MG63 (cell line): ENCODE data around the gene PECR. TPM values are rescaled to one million over a fixed set of nuclear protein-coding genes. Genes with fewer than 3 reads are reported as not detected.
A peak's percentile ranks its signal among the peaks of the same experiment; 100 is the strongest.

Source experiments
- DNase-seq: peaks from one replicate; pipeline ENCODE4 v3.0.0-alpha.2; 2020
- H3K27me3 ChIP-seq: fragments of 250-450 bp; sonication (Bioruptor Pico); 2 replicates; pipeline ENCODE4 v1.5.1; 2020; ENCODE audit warnings: mild to moderate bottlenecking, moderate library complexity
- H3K36me3 ChIP-seq: fragments of 250-450 bp; sonication (Bioruptor Pico); 2 replicates; pipeline ENCODE4 v1.5.1; 2020; ENCODE audit warnings: mild to moderate bottlenecking, moderate library complexity
- H3K4me3 ChIP-seq: fragments of 250-450 bp; sonication (Bioruptor Pico); 2 replicates; pipeline ENCODE4 v1.5.1; 2020; ENCODE audit warnings: mild to moderate bottlenecking, moderate library complexity
- H3K9me3 ChIP-seq: fragments of 250-450 bp; sonication (Bioruptor Pico); 2 replicates; pipeline ENCODE4 v1.5.1; 2020; ENCODE audit warnings: mild to moderate bottlenecking, moderate library complexity
- total RNA-seq: library from RNA; depleted of rRNA; stranded (reverse); fragments of >200 nt; shearing (Covaris generic); gene quantifications from 2 replicates; pipeline ENCODE4 v1.2.3, GENCODE V29; 2014; ENCODE audit warnings: low replicate concordance; rRNA removed

The PECR gene
- total RNA-seq: 15.9 and 19.3 TPM in 2 replicates

DNA sequence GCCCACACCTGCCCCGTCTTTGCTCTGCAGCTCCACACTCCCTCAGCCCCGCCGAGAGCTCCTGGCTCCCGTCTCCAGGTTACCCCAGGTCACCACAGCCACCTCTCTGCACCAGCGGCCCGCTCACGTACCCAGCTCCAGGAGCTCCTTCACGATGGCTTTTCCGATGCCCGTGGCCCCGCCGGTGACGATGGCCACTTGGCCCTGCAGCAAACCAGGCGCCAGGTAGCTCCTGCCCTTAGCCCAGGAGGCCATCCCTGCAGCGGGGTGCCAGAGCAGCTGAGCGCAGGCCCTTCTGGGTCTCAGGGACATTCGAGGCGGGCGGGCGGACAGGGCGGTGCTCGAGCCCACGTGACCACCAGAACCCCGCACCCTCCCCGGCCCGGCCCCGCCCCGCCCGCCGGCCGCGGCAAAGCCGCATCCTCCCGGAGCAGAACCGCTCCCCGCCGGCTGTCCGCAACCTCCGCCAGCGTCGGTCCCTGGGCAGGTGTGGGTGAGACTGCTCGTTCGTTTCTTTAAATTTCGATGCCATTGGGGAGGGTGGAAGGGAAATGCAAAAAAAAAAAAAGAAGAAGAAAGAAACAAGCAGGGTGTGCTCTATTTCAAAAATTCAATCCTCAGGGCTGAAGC lies at the start of gene PECR, which contains the start of gene TMEM169:
PECR (minus strand) TSS at position 323 of the 630 bp plus-strand sequence; CDS start at position 255, 68 bp downstream.
TMEM169 (plus strand) TSS at position 433 of the 630 bp plus-strand sequence. CDS start 14,045 bp downstream, outside the sequence.
- peak; percentile 71 for DNase-seq
- H3K27me3 ChIP-seq: no peaks in the 10 kb centered on the region

DNA sequence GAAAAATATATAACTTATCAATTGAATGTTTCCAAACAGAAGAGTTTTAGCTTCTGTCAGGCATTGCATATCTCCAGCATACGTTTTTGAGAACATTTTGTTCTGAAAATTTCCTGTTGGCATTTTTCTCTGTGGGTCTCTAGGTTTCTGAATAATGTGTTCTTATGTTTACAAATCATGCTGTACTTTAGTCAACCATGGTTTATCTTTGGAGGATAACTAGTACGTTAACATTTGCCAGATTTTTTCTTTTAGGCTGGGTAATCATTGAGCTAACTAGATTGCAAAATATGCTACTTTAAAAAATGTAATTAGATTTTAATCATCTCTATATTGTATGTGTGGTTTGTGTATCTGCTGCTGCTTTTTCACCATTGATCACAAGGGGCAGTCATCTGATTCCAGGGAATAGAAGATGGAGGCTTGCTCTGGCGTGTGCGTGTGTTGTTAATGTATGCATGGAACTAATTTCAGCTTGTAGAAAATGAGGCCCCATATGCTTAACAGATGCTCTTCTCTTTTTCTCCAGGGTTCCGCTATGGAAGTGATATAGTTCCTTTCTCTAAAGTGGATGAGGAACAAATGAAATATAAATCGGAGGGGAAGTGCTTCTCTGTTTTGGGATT lies 48.9 kb upstream of the PECR start:
- peaks cover 98% of the 10 kb centered on the region for H3K36me3 ChIP-seq

More for the DNA sequence above, at the start of gene PECR, which contains the start of gene TMEM169:
- H3K4me3 ChIP-seq: peak within 1 kb of the TSS; percentile 62
- H3K36me3 ChIP-seq: no peaks in the 10 kb centered on the region
- no peaks in the 10 kb centered on the region for H3K9me3 ChIP-seq

DNA sequence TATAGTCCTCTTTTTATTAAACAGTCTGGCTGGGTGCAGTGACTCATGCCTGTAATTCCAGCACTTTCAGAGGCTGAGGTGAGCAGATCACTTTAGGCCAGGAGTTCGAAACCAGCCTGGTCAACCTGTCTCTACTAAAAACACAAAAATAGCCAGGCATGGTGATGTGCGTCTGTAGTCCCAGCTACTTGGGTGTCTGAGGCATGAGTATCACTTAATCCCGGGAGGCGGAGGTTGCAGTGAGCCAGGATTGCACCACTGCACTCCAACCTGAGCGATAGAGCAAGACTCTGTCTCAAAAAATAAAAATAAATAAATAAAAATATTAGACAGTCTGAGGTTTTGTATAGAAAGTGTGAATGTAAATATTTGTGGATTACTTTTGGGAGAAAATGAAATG lies 45.3 kb upstream of the PECR start:
- no peak for DNase-seq
- Histone ChIP-seq H3K36me3 (peaks cover 97% of the 10 kb centered on the region), H3K4me3 (no peak overlapping the region), H3K27me3 (no peaks in the 10 kb centered on the region), H3K9me3 (no peaks in the 10 kb centered on the region)

More for the DNA sequence above, 48.9 kb upstream of the PECR start:
- Histone ChIP-seq H3K9me3 (no peaks in the 10 kb centered on the region), H3K27me3 (no peaks in the 10 kb centered on the region), H3K4me3 (no peak overlapping the region)
- DNase-seq: no peak

DNA sequence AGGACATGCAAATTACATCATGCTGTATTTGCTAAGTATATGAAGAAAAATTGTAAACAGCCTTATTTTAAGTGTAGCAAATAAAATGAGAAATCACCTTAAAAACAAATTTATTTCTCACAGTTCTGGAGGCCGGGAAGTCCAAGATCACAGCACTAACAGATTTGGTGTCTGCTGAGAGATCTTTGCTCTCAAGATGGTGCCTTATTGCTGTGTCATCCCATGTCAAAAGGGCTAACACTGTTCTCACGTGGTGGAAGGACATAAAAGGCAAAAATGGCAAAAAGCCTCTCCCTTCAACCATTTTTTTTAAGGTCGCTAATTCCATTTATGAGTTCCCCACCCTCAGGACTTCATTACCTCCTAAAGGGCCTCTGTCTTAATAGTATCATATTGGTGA lies 39.6 kb upstream of the PECR start:
- Histone ChIP-seq H3K9me3 (no peaks in the 10 kb centered on the region), H3K27me3 (no peaks in the 10 kb centered on the region), H3K4me3 (no peak overlapping the region), H3K36me3 (peaks cover 97% of the 10 kb centered on the region)
- no peak for DNase-seq

DNA sequence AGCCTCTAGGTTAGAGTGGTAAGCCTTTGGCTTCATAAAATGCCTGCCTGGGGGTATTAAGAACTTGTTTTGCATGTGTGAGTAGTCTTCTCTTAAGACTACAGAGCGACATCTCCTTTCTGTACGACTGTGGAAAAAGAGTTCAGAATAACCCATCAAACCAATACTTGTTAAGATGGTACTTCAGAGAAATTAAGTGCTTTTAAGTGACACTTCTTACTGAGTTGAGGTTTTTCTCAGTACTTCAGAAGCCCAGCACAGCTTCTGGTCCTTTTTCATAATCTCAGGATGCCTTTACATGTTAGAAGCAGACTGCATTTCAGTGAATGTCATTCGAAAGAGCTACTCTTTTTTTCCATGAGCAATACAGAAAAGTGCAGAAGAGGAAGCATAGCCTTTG lies 38.4 kb upstream of the PECR start:
- DNase-seq: no peak

DNA sequence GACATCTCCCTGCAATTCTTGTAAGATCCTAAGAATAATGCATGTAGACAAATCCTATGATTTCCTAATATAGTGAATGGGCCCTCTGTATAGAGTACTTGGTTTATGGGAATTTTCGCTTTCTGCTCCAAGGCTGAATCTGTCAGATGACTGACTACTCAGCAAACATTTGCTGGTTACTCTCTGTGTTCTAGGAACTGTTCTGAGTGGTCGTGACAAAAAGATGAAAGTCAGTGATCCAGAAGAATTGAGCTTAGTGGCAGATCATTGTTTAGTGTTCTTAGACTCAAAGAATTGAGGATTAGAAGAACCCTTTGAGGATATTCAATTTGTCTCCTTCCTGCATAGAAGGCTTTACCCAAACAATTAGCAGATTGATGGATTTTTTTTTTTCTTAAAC lies 37.5 kb upstream of the PECR start:
- no peaks in the 10 kb centered on the region for H3K27me3 ChIP-seq
- H3K36me3 ChIP-seq: peaks cover 97% of the 10 kb centered on the region
- no peak overlapping the region for H3K4me3 ChIP-seq
- H3K9me3 ChIP-seq: no peaks in the 10 kb centered on the region
- DNase-seq: no peak

More for the DNA sequence above, 38.4 kb upstream of the PECR start:
- Histone ChIP-seq H3K9me3 (no peaks in the 10 kb centered on the region), H3K36me3 (peaks cover 99% of the 10 kb centered on the region), H3K4me3 (no peak overlapping the region), H3K27me3 (no peaks in the 10 kb centered on the region)

DNA sequence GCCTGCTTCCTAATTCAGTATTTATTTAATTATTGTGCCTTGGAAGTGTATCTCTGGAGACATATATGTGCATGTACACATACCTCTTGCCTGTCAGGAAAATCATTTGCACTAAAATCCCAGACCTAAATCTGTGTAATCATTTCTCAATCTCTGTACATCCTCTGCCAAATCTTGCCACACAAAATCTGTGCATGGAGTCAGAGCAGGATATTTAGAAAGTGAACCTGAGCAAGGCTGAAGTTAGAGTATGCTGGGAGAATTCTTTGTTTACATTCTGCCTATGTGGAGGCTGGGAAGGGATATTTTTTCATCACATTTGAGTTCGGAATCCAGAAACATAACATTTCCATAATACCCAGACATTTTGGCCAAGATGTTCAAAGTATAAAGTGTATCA lies 36.9 kb upstream of the PECR start:
- Histone ChIP-seq H3K4me3 (no peak overlapping the region), H3K36me3 (peaks cover 97% of the 10 kb centered on the region), H3K9me3 (no peaks in the 10 kb centered on the region), H3K27me3 (no peaks in the 10 kb centered on the region)
- DNase-seq: no peak

DNA sequence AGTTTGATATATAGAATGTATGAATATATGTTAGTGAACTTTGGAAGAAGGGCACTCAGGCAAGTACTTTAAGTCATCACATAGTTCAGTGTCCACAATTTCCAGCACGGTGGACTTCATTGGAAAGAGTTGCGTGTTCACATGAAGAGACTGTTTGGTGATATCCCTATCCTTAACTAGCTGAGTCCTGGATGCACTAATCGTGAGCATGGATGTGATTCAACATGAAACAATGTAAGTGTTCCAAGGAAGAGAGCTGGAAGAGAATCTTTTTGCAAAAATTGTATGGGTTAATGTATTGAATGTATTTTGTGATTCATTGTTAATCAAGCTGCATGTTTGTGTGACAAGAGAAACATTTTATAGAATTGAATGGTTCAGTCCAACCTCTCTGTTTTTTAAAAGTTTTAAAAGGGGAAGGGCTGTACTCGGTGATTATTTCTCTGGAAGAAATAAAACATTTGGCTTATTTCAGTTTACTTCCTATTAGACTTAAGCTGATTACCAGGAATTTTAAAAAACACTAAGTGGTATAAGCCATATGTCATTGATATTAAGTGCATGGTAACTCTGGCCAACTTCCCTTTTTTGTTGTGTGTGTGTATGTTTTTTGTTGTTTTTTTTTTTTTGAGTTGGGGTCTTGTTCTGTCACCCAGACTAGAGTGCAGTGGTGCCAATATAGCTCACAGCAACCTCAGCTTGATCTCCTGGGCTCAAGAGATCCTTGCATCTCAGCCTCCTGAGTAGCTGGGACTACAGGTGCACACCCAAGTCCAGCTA lies 36.1 kb upstream of the PECR start:
- no peak for DNase-seq
- Histone ChIP-seq H3K9me3 (no peaks in the 10 kb centered on the region), H3K36me3 (peaks cover 97% of the 10 kb centered on the region), H3K4me3 (no peak overlapping the region), H3K27me3 (no peaks in the 10 kb centered on the region)

DNA sequence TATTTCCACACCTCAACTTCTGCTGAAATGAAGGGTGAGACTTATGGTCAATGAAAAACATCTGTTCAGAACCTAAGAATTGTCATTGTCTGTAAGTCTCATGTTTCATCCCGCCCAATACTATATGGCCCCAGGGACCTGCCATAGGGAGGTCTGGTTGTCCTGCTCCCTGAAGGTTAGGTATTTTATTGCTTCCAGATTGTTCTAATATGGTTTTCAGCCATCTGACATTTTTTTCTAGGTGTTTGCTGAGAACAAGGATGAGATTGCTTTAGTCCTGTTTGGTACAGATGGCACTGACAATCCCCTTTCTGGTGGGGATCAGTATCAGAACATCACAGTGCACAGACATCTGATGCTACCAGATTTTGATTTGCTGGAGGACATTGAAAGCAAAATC lies 34.8 kb upstream of the PECR start:
- Histone ChIP-seq H3K9me3 (no peaks in the 10 kb centered on the region), H3K36me3 (peaks cover 97% of the 10 kb centered on the region), H3K4me3 (no peak overlapping the region), H3K27me3 (no peaks in the 10 kb centered on the region)
- no peak for DNase-seq

DNA sequence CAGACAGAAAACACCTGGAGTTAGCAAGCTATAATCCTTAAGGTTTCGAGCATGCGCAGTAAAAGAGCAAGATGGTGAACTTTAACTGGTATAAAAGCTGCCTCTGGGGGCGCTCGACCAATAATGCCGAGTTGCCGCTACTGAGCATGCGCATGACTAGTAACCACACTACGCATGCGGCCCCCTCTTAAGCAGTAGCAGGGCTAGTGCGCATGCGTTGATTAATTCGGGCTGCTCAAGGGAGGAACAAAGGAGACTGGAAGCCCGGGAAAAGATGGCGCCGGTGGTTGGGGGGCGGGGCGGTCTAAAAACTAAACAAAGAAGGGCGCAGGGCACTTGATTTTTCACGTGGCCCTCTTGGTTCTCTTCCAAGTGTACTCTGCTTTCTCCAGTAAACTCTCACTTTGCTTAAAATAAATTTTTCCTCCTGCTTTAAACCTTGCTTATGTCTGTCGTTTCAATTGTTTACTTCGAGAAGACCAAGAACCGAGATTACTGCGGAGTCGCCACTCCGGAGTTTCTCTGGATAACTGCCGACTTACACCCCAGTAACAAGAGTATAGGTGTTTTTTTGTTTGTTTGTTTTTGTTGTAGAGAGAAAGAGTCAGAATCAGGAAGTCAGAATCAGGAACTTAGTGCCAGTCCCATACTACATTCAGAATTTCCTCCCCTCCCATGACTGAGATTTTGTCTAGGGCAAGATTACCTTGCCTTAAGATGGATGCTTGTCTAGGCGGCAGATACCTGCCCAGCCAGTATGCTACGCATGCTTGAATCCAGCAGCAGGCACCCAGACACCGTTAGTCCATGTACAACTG lies 33.3 kb upstream of the PECR start:
- H3K9me3 ChIP-seq: no peaks in the 10 kb centered on the region
- DNase-seq: peak; percentile 95
- H3K27me3 ChIP-seq: no peaks in the 10 kb centered on the region
- peaks cover 95% of the 10 kb centered on the region for H3K36me3 ChIP-seq
- H3K4me3 ChIP-seq: peak overlapping the region; percentile 54

DNA sequence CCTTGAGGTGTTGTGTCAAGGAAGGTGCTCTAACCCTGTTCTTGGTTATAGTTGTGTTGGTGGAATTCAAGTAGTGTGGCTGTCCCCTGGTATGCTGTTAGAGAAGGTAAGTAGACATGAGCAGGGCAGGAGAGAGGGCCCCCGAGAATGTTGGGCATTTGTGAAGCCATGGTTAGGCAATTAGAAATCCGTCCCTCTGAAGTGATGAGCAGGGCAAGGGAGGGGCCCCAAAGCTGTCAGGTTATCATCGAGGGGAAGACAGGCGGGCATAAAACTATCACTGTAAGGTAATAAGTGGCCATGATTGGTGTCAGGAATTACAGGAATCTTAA lies 32.7 kb upstream of the PECR start:
- no peak for DNase-seq
- H3K4me3 ChIP-seq: no peak overlapping the region
- no peaks in the 10 kb centered on the region for H3K27me3 ChIP-seq
- peaks cover 94% of the 10 kb centered on the region for H3K36me3 ChIP-seq
- no peaks in the 10 kb centered on the region for H3K9me3 ChIP-seq

DNA sequence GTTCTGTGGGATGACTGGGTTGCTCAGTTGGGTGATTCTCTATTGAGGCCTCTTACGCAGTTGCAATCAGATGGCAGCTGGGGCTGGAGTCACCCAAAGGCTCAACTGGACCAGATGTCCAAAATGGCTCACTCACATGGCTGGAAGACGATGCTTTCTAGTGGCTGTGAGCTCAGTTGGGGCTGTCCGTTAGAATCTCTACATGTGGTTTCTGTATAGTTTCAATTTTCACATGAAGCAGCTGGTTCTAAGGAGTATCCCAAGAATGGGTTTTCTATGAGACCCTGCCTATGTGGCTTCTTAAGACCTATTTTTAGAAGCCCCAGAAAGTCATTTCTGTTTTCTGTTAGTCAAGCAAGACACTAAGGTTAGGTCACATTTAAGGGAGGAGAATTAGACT lies 32.0 kb upstream of the PECR start:
- H3K27me3 ChIP-seq: no peaks in the 10 kb centered on the region
- H3K9me3 ChIP-seq: no peaks in the 10 kb centered on the region
- H3K36me3 ChIP-seq: peaks cover 88% of the 10 kb centered on the region
- no peak overlapping the region for H3K4me3 ChIP-seq
- no peak for DNase-seq

DNA sequence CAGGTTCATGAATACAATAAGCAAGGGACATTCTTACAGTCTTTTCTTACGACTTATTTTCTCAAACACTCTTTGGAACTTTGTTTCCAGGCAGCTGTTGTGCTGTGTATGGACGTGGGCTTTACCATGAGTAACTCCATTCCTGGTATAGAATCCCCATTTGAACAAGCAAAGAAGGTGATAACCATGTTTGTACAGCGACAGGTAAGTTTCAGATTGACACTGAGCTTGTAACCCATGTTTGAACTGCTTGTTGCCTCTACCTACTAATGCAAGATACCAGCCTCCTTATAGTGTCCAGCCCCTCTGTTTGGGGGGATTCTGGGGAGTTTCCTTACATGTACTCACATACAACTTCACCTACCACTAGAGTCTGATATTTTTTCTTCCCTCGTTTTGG lies 31.3 kb upstream of the PECR start:
- peaks cover 81% of the 10 kb centered on the region for H3K36me3 ChIP-seq
- no peak overlapping the region for H3K4me3 ChIP-seq
- no peaks in the 10 kb centered on the region for H3K27me3 ChIP-seq
- no peak for DNase-seq
- H3K9me3 ChIP-seq: no peaks in the 10 kb centered on the region

DNA sequence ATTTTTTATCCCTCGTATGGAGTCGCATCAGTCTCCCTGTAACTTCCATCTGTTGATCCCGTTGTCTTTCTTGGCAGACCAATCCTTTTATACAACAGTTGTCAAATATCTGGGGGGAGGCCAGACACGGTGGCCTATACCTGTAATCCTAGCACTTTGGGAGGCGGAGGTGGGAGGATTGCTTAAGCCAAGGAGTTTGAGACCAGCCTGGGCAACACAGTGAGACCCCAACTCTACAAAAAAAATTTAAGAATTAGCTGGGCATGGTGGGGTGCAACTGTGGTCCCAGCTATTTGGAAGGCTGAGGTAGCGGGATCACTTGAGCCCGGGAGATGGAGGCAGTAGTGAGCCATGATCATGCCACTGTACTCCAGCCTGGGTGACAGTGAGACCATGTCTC lies 29.5 kb upstream of the PECR start:
- Histone ChIP-seq H3K27me3 (no peaks in the 10 kb centered on the region), H3K9me3 (no peaks in the 10 kb centered on the region), H3K4me3 (peak overlapping the region; percentile 94), H3K36me3 (peaks cover 63% of the 10 kb centered on the region)
- no peak for DNase-seq

DNA sequence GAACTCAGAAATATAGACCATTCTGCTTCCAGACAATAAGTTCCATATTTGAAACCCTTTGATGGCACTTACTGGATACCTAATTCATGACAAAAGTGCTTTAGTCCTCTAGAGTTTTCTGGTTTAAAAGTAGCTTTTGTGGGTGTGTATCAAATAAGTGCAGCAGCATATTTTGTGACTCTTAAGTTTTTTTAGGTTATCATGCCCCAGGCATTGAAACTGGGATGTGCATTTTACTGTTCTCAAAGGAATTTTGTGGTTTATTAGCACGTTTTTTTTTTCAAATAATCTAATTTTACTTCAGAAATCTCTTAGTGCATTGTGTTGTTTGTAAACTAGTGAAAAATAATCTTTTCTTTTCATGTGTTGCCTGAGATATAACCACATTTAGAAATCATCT lies 29.0 kb upstream of the PECR start:
- Histone ChIP-seq H3K27me3 (no peaks in the 10 kb centered on the region), H3K36me3 (peaks cover 58% of the 10 kb centered on the region), H3K9me3 (no peaks in the 10 kb centered on the region), H3K4me3 (peak overlapping the region; percentile 94)
- DNase-seq: no peak

DNA sequence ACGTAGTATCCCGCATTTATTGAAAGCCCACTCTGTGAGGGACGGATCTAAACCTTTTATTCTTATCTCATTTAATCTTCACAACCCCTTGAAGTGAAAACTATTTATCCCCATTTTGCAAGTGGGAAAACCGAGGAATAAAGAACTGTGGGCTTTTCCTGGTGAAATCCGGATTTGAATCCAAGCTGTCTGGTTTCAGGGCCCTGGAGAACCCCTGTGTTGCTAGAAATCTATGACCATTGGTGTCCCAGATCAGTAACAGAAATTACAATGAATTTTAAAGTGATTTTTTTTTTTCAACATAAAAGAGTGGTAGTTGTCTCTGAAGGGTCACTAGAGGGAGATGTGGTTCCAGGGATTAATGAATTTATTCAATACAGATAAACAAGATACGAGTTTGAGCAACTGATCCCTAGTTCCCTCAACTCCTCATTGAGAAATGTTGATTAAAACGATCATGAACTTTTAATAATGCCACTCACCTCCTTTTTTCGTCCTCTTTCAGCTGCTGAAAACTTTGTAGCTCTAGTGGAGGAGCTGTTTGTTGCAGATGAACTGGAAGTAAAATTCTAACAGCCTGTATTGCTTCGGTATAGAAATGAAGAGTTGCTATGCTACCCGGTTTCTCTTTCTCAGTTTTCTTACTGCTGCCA lies 28.5 kb upstream of the PECR start:
- Histone ChIP-seq H3K9me3 (no peaks in the 10 kb centered on the region), H3K4me3 (peak overlapping the region; percentile 94), H3K27me3 (no peaks in the 10 kb centered on the region), H3K36me3 (peaks cover 53% of the 10 kb centered on the region)
- DNase-seq: no peak
